ENCODE results near the gene ABHD2. TPM values are rescaled to one million over a fixed set of nuclear protein-coding genes. Genes with fewer than 3 reads are reported as not detected.

Gene ABHD2
- total and polyA plus RNA-seq, 2 experiments from 2014 or later: 5.2 to 15.2 TPM

DNA sequence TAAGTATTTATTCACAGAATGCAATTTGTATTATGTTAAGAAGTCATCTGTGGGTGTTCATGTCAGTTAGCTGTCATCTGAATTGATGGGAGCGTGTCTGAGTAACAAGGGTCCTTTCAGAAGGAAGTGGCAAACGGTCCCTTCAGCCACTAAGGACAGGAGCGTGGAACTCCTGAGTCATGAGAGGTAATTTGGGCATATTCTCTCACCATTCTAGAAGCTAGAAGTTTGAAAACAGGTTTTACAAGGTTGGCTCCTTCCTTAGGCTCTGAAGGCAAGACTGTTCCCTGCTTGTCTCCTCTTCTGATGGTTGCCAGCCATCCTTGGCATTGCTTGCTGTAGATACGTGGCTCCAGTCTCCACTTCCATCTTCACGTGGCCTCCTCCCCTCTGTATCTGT, 19.7 kb downstream of the ABHD2 start (continued):
- TF ChIP-seq, protein P1, sequence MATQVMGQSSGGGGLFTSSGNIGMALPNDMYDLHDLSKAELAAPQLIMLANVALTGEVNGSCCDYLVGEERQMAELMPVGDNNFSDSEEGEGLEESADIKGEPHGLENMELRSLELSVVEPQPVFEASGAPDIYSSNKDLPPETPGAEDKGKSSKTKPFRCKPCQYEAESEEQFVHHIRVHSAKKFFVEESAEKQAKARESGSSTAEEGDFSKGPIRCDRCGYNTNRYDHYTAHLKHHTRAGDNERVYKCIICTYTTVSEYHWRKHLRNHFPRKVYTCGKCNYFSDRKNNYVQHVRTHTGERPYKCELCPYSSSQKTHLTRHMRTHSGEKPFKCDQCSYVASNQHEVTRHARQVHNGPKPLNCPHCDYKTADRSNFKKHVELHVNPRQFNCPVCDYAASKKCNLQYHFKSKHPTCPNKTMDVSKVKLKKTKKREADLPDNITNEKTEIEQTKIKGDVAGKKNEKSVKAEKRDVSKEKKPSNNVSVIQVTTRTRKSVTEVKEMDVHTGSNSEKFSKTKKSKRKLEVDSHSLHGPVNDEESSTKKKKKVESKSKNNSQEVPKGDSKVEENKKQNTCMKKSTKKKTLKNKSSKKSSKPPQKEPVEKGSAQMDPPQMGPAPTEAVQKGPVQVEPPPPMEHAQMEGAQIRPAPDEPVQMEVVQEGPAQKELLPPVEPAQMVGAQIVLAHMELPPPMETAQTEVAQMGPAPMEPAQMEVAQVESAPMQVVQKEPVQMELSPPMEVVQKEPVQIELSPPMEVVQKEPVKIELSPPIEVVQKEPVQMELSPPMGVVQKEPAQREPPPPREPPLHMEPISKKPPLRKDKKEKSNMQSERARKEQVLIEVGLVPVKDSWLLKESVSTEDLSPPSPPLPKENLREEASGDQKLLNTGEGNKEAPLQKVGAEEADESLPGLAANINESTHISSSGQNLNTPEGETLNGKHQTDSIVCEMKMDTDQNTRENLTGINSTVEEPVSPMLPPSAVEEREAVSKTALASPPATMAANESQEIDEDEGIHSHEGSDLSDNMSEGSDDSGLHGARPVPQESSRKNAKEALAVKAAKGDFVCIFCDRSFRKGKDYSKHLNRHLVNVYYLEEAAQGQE (IDR thresholded peaks at IDR 0.05; ENCODE audit: unreplicated experiment): no peak
- TF ChIP-seq NANOG (IDR thresholded peaks at IDR 0.05; ENCODE audit: borderline replicate concordance): no peak
- no peak for TF ChIP-seq POLR2AphosphoS5 (IDR thresholded peaks at IDR 0.05; ENCODE audit: low read depth)
- TF ChIP-seq EZH2 (IDR thresholded peaks at IDR 0.05; ENCODE audit: low read depth, unreplicated experiment): no peak
- TF ChIP-seq EZH2phosphoT487 (IDR thresholded peaks at IDR 0.05; ENCODE audit: unreplicated experiment): no peak
- TF ChIP-seq CREB1 (CRISPR knock-in tag; IDR thresholded peaks at IDR 0.05; ENCODE audit: low read depth): no peak
- TF ChIP-seq ZNF114 (CRISPR knock-in tag; IDR thresholded peaks at IDR 0.05): no peak
- TF ChIP-seq STAT1 (IDR thresholded peaks at IDR 0.05; ENCODE audit: unreplicated experiment): no peak

DNA sequence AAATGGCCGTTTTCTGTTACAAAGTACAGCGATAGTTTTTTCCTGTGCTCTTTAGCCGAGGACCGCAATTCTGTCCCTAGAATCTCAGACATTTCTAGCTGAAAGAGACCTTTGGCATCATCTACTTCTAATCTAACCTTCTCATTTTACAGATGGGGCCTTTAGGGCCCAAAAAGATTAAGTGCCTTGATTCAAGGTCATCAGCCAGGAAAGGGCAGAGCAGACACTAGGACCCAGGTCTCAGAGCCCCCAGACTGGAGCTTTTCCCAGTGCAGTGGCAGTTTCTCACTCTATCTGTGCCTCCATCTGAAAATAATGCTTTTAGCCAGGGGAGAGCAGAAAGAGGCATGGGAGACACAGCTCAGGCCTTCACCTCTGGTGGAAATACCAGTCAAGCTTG, 20.6 kb downstream of the ABHD2 start:
- H3K9me3 Mint-ChIP-seq: no peaks in the 10 kb centered on the region
- Histone ChIP-seq H3K27me3 (ENCODE audit: insufficient read depth) (no peaks in the 10 kb centered on the region), H4K20me1 (replicated peaks; ENCODE audit: insufficient read depth) (no peaks in the 10 kb centered on the region), H3K4me3 (no peak overlapping the region), H3K36me3 (ENCODE audit: insufficient read depth) (no peaks in the 10 kb centered on the region), H3K4me2 (peak overlapping the region; percentile 16; the same call in 1 of the 2 replicates), H3K9me2 (ENCODE audit: insufficient read depth) (peaks cover 8% of the 10 kb centered on the region; the same call in 1 of the 2 replicates), H3K4me1 (ENCODE audit: insufficient read depth) (peaks cover 17% of the 10 kb centered on the region), H2AFZ (no peak overlapping the region), H3K79me2 (replicated peaks; ENCODE audit: insufficient read depth) (no peaks in the 10 kb centered on the region), H3F3A (replicated peaks; ENCODE audit: low read depth) (no peaks in the 10 kb centered on the region), H3K27ac (ENCODE audit: low read depth) (0 out of 2 replicates have a peak overlapping the region, but pooled peaks have one; percentile 52)
- peaks cover 51% of the 10 kb centered on the region for H3K4me1 Mint-ChIP-seq
- 0 out of 3 replicates have a peak, but pooled peaks cover 3% of the 10 kb centered on the region for H3K36me3 Mint-ChIP-seq (ENCODE audit: low read depth)
- DNase-seq (ENCODE audit: low spot score) (no peak), ATAC-seq (no peak)
- no peak overlapping the region for H3K4me3 Mint-ChIP-seq
- peaks cover 1% of the 10 kb centered on the region for H3K27me3 Mint-ChIP-seq (ENCODE audit: insufficient read depth, low read depth, poor library complexity)
- H3K27ac Mint-ChIP-seq: no peak overlapping the region
- no peak for TF ChIP-seq NANOG (IDR thresholded peaks at IDR 0.05; ENCODE audit: borderline replicate concordance)
- TF ChIP-seq EZH2phosphoT487 (IDR thresholded peaks at IDR 0.05; ENCODE audit: unreplicated experiment): no peak
- TF ChIP-seq POLR2AphosphoS5 (IDR thresholded peaks at IDR 0.05; ENCODE audit: low read depth): no peak
- no peak for TF ChIP-seq ZNF462 (CRISPR knock-in tag; IDR thresholded peaks at IDR 0.05)
- no peak for TF ChIP-seq ETS1 (IDR thresholded peaks at IDR 0.05)
- no peak for TF ChIP-seq JUNB (IDR thresholded peaks at IDR 0.05; ENCODE audit: unreplicated experiment)
- no peak for TF ChIP-seq ZNF114 (CRISPR knock-in tag; IDR thresholded peaks at IDR 0.05)
- TF ChIP-seq EZH2 (IDR thresholded peaks at IDR 0.05; ENCODE audit: low read depth, unreplicated experiment): no peak
- TF ChIP-seq, protein P2, sequence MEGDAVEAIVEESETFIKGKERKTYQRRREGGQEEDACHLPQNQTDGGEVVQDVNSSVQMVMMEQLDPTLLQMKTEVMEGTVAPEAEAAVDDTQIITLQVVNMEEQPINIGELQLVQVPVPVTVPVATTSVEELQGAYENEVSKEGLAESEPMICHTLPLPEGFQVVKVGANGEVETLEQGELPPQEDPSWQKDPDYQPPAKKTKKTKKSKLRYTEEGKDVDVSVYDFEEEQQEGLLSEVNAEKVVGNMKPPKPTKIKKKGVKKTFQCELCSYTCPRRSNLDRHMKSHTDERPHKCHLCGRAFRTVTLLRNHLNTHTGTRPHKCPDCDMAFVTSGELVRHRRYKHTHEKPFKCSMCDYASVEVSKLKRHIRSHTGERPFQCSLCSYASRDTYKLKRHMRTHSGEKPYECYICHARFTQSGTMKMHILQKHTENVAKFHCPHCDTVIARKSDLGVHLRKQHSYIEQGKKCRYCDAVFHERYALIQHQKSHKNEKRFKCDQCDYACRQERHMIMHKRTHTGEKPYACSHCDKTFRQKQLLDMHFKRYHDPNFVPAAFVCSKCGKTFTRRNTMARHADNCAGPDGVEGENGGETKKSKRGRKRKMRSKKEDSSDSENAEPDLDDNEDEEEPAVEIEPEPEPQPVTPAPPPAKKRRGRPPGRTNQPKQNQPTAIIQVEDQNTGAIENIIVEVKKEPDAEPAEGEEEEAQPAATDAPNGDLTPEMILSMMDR (conservative IDR thresholded peaks at IDR 0.05; ENCODE audit: low read depth in 2 of 2): no peak
- TF ChIP-seq ZNF331 (CRISPR knock-in tag; IDR thresholded peaks at IDR 0.05; ENCODE audit: low read depth): no peak

All from GM23338 (cell line).